Measurements from ENCODE around the gene ZNF777.

Gene ZNF777

GRCh38 chr7:149427893-149428292 is 33.0 kb downstream of the ZNF777 start:
- no peak overlapping the region for H3K4ac ChIP-seq (ENCODE audit: low read depth in 1 of 2, low read length in 2 of 2)
- H2BK15ac ChIP-seq (ENCODE audit: low read depth, poor library complexity, severe bottlenecking): no peak overlapping the region
- H3K27ac ChIP-seq (ENCODE audit: low read length, poor library complexity, severe bottlenecking): no peak overlapping the region
- H3K36me3 ChIP-seq (ENCODE audit: control insufficient read depth in 1 of 2, insufficient read depth in 2 of 2, low read depth in 1 of 2, low read length in 2 of 2): peaks cover 22 to 27% of the 10 kb centered on the region in 2 experiments
- no peak overlapping the region for H3K9ac ChIP-seq (ENCODE audit: low read length)
- no peak overlapping the region for H3K4me3 ChIP-seq (ENCODE audit: insufficient read depth in 1 of 2, low read depth in 1 of 2, low read length in 2 of 2)
- H3K4me2 ChIP-seq (ENCODE audit: low read length, poor library complexity, severe bottlenecking): no peak overlapping the region
- H2BK12ac ChIP-seq (ENCODE audit: low read length in 2 of 2): no peak overlapping the region
- H2AK5ac ChIP-seq (ENCODE audit: low read length, severe bottlenecking): no peak overlapping the region
- H4K91ac ChIP-seq (ENCODE audit: low read length): no peak overlapping the region
- DNase-seq: no peak
- peaks cover 1% of the 10 kb centered on the region for H3K4me1 ChIP-seq (ENCODE audit: control insufficient read depth, insufficient read depth, low read depth, low read length)
- no peak overlapping the region for H4K8ac ChIP-seq (ENCODE audit: low read length)
- H3K23ac ChIP-seq (ENCODE audit: low read length in 2 of 2): no peak overlapping the region
- WGBS: 93% methylated on average over 2 of the region's 2 CpGs
- no peak overlapping the region for H3K18ac ChIP-seq (ENCODE audit: low read depth in 1 of 2, low read length in 2 of 2)
- H3K79me1 ChIP-seq (replicated peaks; ENCODE audit: low read length, poor library complexity, severe bottlenecking): peaks cover 15% of the 10 kb centered on the region
- H3K14ac ChIP-seq (ENCODE audit: low read length in 2 of 2): no peak overlapping the region
- H2BK5ac ChIP-seq (ENCODE audit: low read depth, low read length, poor library complexity, severe bottlenecking): no peak overlapping the region
- H3K27me3 ChIP-seq (ENCODE audit: control insufficient read depth in 1 of 2, insufficient read depth in 1 of 2, low read length in 2 of 2): peaks cover 0 to 4% of the 10 kb centered on the region in 2 experiments
- no peaks in the 10 kb centered on the region for H3K9me3 ChIP-seq (ENCODE audit: control insufficient read depth, low read length)
- H2AFZ ChIP-seq (ENCODE audit: low read depth, low read length): no peak overlapping the region
- no peak overlapping the region for H2BK120ac ChIP-seq (ENCODE audit: low read depth, low read length)

GRCh38 chr7:149427096-149427680 is 33.7 kb downstream of the ZNF777 start:
- no peak overlapping the region for H3K18ac ChIP-seq (ENCODE audit: low read depth in 1 of 2, low read length in 2 of 2)
- DNase-seq: peak; percentile 6
- H2BK5ac ChIP-seq (ENCODE audit: low read depth, low read length, poor library complexity, severe bottlenecking): no peak overlapping the region
- no peak overlapping the region for H3K4ac ChIP-seq (ENCODE audit: low read depth in 1 of 2, low read length in 2 of 2)
- 82% methylated on average over 4 of the region's 4 CpGs for WGBS
- no peak overlapping the region for H3K27ac ChIP-seq (ENCODE audit: low read length, poor library complexity, severe bottlenecking)
- peaks cover 15 to 20% of the 10 kb centered on the region in 2 experiments for H3K36me3 ChIP-seq (ENCODE audit: control insufficient read depth in 1 of 2, insufficient read depth in 2 of 2, low read depth in 1 of 2, low read length in 2 of 2)
- H3K4me2 ChIP-seq (ENCODE audit: low read length, poor library complexity, severe bottlenecking): no peak overlapping the region
- no peak overlapping the region for H2BK12ac ChIP-seq (ENCODE audit: low read length in 2 of 2)
- no peak overlapping the region for H2AK5ac ChIP-seq (ENCODE audit: low read length, severe bottlenecking)
- H3K27me3 ChIP-seq (ENCODE audit: control insufficient read depth in 1 of 2, insufficient read depth in 1 of 2, low read length in 2 of 2): peaks cover 0 to 4% of the 10 kb centered on the region in 2 experiments
- peaks cover 8% of the 10 kb centered on the region for H3K79me1 ChIP-seq (replicated peaks; ENCODE audit: low read length, poor library complexity, severe bottlenecking)
- no peaks in the 10 kb centered on the region for H3K9me3 ChIP-seq (ENCODE audit: control insufficient read depth, low read length)
- H4K91ac ChIP-seq (ENCODE audit: low read length): no peak overlapping the region
- no peak overlapping the region for H2AFZ ChIP-seq (ENCODE audit: low read depth, low read length)
- H3K9ac ChIP-seq (ENCODE audit: low read length): peak overlapping the region; percentile 32
- no peak overlapping the region for H3K14ac ChIP-seq (ENCODE audit: low read length in 2 of 2)
- no peak overlapping the region for H3K23ac ChIP-seq (ENCODE audit: low read length in 2 of 2)
- H4K8ac ChIP-seq (ENCODE audit: low read length): no peak overlapping the region
- peaks cover 5% of the 10 kb centered on the region for H3K4me1 ChIP-seq (ENCODE audit: control insufficient read depth, insufficient read depth, low read depth, low read length)
- H2BK15ac ChIP-seq (ENCODE audit: low read depth, poor library complexity, severe bottlenecking): no peak overlapping the region
- H2BK120ac ChIP-seq (ENCODE audit: low read depth, low read length): no peak overlapping the region
- no peak overlapping the region for H3K4me3 ChIP-seq (ENCODE audit: insufficient read depth in 1 of 2, low read depth in 1 of 2, low read length in 2 of 2)

- no peak overlapping the region for H4K8ac ChIP-seq (ENCODE audit: low read length)
- peak overlapping the region; percentile 72 for H3K9ac ChIP-seq (ENCODE audit: low read length)
- H3K4me3 ChIP-seq (ENCODE audit: insufficient read depth in 1 of 2, low read depth in 1 of 2, low read length in 2 of 2): peak overlapping the region in 1 of 2 experiments; percentile 62
- no peak overlapping the region for H3K18ac ChIP-seq (ENCODE audit: low read depth in 1 of 2, low read length in 2 of 2)
- no peak overlapping the region for H3K4ac ChIP-seq (ENCODE audit: low read depth in 1 of 2, low read length in 2 of 2)
- H2BK120ac ChIP-seq (ENCODE audit: low read depth, low read length): no peak overlapping the region
- H4K91ac ChIP-seq (ENCODE audit: low read length): no peak overlapping the region
- H3K9me3 ChIP-seq (ENCODE audit: control insufficient read depth, low read length): no peaks in the 10 kb centered on the region
- H2BK12ac ChIP-seq (ENCODE audit: low read length in 2 of 2): no peak overlapping the region
- WGBS: 79% methylated on average over 23 of the region's 24 CpGs
- H3K27me3 ChIP-seq (ENCODE audit: control insufficient read depth in 1 of 2, insufficient read depth in 1 of 2, low read length in 2 of 2): peaks cover 0 to 4% of the 10 kb centered on the region in 2 experiments
- H3K4me1 ChIP-seq (ENCODE audit: control insufficient read depth, insufficient read depth, low read depth, low read length): peaks cover 10% of the 10 kb centered on the region
- no peak overlapping the region for H2BK5ac ChIP-seq (ENCODE audit: low read depth, low read length, poor library complexity, severe bottlenecking)
- no peak for DNase-seq
- H3K4me2 ChIP-seq (ENCODE audit: low read length, poor library complexity, severe bottlenecking): no peak overlapping the region
- H2AK5ac ChIP-seq (ENCODE audit: low read length, severe bottlenecking): no peak overlapping the region
- no peak overlapping the region for H2AFZ ChIP-seq (ENCODE audit: low read depth, low read length)
- H3K27ac ChIP-seq (ENCODE audit: low read length, poor library complexity, severe bottlenecking): no peak overlapping the region
- H3K14ac ChIP-seq (ENCODE audit: low read length in 2 of 2): no peak overlapping the region
- H3K23ac ChIP-seq (ENCODE audit: low read length in 2 of 2): no peak overlapping the region
- H3K36me3 ChIP-seq (ENCODE audit: control insufficient read depth in 1 of 2, insufficient read depth in 2 of 2, low read depth in 1 of 2, low read length in 2 of 2): no peaks in the 10 kb centered on the region
- H2BK15ac ChIP-seq (ENCODE audit: low read depth, poor library complexity, severe bottlenecking): no peak overlapping the region
- H3K79me1 ChIP-seq (replicated peaks; ENCODE audit: low read length, poor library complexity, severe bottlenecking): no peaks in the 10 kb centered on the region
Measured at GRCh38 chr7:149423449-149424110, 37.3 kb downstream of the ZNF777 start.

DNA sequence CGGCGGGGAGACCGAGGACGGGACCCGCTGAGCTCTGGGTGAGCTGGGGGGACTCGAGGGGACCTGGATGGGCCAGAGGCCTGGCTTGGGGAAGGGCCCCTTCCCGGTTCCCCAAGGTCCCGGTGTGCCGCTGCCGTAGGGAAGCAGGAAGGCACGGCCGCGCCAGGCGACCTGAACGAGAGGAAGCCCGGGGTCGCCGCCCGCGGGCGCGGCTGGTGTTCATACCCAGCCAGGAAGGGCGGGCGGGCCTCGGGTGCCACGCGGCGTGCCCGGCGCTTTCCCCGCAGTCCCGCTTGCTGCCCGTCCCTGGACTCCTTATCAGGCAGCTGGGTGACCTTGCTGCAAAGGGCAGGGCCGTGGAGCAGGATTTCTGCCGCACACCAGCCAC is 38.0 kb downstream of the ZNF777 start:
- no peak for DNase-seq
- Histone ChIP-seq H3K9me3 (ENCODE audit: control insufficient read depth, low read length) (no peaks in the 10 kb centered on the region), H2AK5ac (ENCODE audit: low read length, severe bottlenecking) (no peak overlapping the region), H3K4me3 (ENCODE audit: insufficient read depth in 1 of 2, low read depth in 1 of 2, low read length in 2 of 2) (peak overlapping the region in 1 of 2 experiments; percentile 62), H4K91ac (ENCODE audit: low read length) (peak overlapping the region; percentile 11), H3K9ac (ENCODE audit: low read length) (peak overlapping the region; percentile 72), H3K27me3 (ENCODE audit: control insufficient read depth in 1 of 2, insufficient read depth in 1 of 2, low read length in 2 of 2) (peaks cover 0 to 4% of the 10 kb centered on the region in 2 experiments), H3K18ac (ENCODE audit: low read depth in 1 of 2, low read length in 2 of 2) (peak overlapping the region in 1 of 2 experiments; percentile 28), H3K4ac (ENCODE audit: low read depth in 1 of 2, low read length in 2 of 2) (no peak overlapping the region), H3K14ac (ENCODE audit: low read length in 2 of 2) (no peak overlapping the region), H3K4me1 (ENCODE audit: control insufficient read depth, insufficient read depth, low read depth, low read length) (peaks cover 10% of the 10 kb centered on the region), H2BK12ac (ENCODE audit: low read length in 2 of 2) (no peak overlapping the region), H2BK15ac (ENCODE audit: low read depth, poor library complexity, severe bottlenecking) (no peak overlapping the region), H4K8ac (ENCODE audit: low read length) (peak overlapping the region; percentile 92), H2BK120ac (ENCODE audit: low read depth, low read length) (no peak overlapping the region), H3K27ac (ENCODE audit: low read length, poor library complexity, severe bottlenecking) (no peak overlapping the region), H3K4me2 (ENCODE audit: low read length, poor library complexity, severe bottlenecking) (no peak overlapping the region), H3K79me1 (replicated peaks; ENCODE audit: low read length, poor library complexity, severe bottlenecking) (no peaks in the 10 kb centered on the region), H2BK5ac (ENCODE audit: low read depth, low read length, poor library complexity, severe bottlenecking) (no peak overlapping the region), H3K23ac (ENCODE audit: low read length in 2 of 2) (no peak overlapping the region), H2AFZ (ENCODE audit: low read depth, low read length) (peak overlapping the region; percentile 96), H3K36me3 (ENCODE audit: control insufficient read depth in 1 of 2, insufficient read depth in 2 of 2, low read depth in 1 of 2, low read length in 2 of 2) (no peaks in the 10 kb centered on the region)
- 22% methylated on average over 34 of the region's 35 CpGs for WGBS

Measured in mesenchymal stem cell (in vitro differentiated cells and primary cell).